GM12801 (cell line): Measurements from ENCODE around the gene COQ7.

Experiments
- CTCF ChIP-seq: IDR thresholded peaks from one replicate; pipeline ENCODE4 v1.5.1; 2011; ENCODE audit warnings: control low read depth; ENCODE audit not compliant: insufficient read length; ENCODE audit errors: extremely low read depth

COQ7 gene

GRCh38 chr16:19106625-19107020 lies 39.2 kb downstream of the COQ7 start:
- TF ChIP-seq CTCF: no peak

- no peak for TF ChIP-seq CTCF
Measured at GRCh38 chr16:19108409-19109287, 41.2 kb downstream of the COQ7 start.

GRCh38 chr16:19109288-19109664 lies 41.9 kb downstream of the COQ7 start:
- TF ChIP-seq CTCF: no peak

- no peak for TF ChIP-seq CTCF
Measured at GRCh38 chr16:19110537-19111360, 43.3 kb downstream of the COQ7 start.

- TF ChIP-seq CTCF: no peak
Measured at GRCh38 chr16:19112099-19112407, 44.6 kb downstream of the COQ7 start.

GRCh38 chr16:19113577-19114358 lies 46.4 kb downstream of the COQ7 start, which contains the start of gene ITPRIPL2:
ITPRIPL2 (plus strand) TSS chr16:19113964; CDS start chr16:19114462, 498 bp downstream.
- TF ChIP-seq CTCF: no peak
